Skeletal muscle tissue (tissue), 4 donors: ENCODE results near the gene BPIFB2. TPM values are rescaled to one million over a fixed set of nuclear protein-coding genes. Genes with fewer than 3 reads are reported as not detected.

ENCODE experiments used
- H3K27ac ChIP-seq: one replicate; pipeline ENCODE4 v1.7.0; 2013; ENCODE audit warnings: mild to moderate bottlenecking, low read depth, low read length, inconsistent platforms
- H3K27me3 ChIP-seq, 3 donors: one replicate each; pipeline ENCODE4 v1.7.0; 2013; ENCODE audit warnings: low read length in 3 of 3; ENCODE audit not compliant: control insufficient read depth in 3 of 3, insufficient read depth in 3 of 3
- H3K36me3 ChIP-seq, 3 donors: one replicate each; pipeline ENCODE4 v1.7.0; 2013; ENCODE audit warnings: low read length in 3 of 3; ENCODE audit not compliant: control insufficient read depth in 3 of 3, insufficient read depth in 3 of 3
- H3K4me1 ChIP-seq, 3 donors: one replicate each; pipeline ENCODE4 v1.7.0; 2013; ENCODE audit warnings: low read length in 3 of 3, mild to moderate bottlenecking in 3 of 3; ENCODE audit not compliant: control insufficient read depth in 3 of 3, insufficient read depth in 3 of 3
- H3K4me3 ChIP-seq, 3 donors: one replicate each; pipeline ENCODE4 v1.7.0; 2013; ENCODE audit warnings: low read length in 3 of 3
- H3K9ac ChIP-seq, 3 donors: one replicate each; pipeline ENCODE4 v1.7.0; 2013; ENCODE audit warnings: low read length in 3 of 3, mild to moderate bottlenecking in 3 of 3, moderate library complexity in 2 of 3, low read depth in 1 of 3
- H3K9me3 ChIP-seq, 3 donors: one replicate each; pipeline ENCODE4 v1.7.0; 2013; ENCODE audit warnings: low read length in 3 of 3; ENCODE audit not compliant: control insufficient read depth in 3 of 3
- total RNA-seq: library from RNA; depleted of rRNA; stranded (reverse); fragments of >200 nt; gene quantifications from one replicate; pipeline ENCODE4 v1.2.3, GENCODE V29; 2014
- donor health status: Osteomylitis.

The BPIFB2 gene
- total RNA-seq, 1 donor from 2014 or later, result not detected

GRCh38 chr20:33068251-33068939 lies 60.9 kb downstream of the BPIFB2 start:
- Histone ChIP-seq H3K27me3 (peaks cover 3 to 13% (median 12%) of the 10 kb centered on the region in 3 donors), H3K27ac (no peak overlapping the region), H3K4me3 (no peak overlapping the region), H3K4me1 (no peaks in the 10 kb centered on the region), H3K9ac (no peak overlapping the region), H3K9me3 (no peaks in the 10 kb centered on the region), H3K36me3 (no peaks in the 10 kb centered on the region)

GRCh38 chr20:33069673-33070072 lies 62.2 kb downstream of the BPIFB2 start:
- H3K9me3 ChIP-seq, result no peaks in the 10 kb centered on the region
- H3K4me1 ChIP-seq, result no peaks in the 10 kb centered on the region
- H3K27me3 ChIP-seq, result peaks cover 3 to 20% (median 13%) of the 10 kb centered on the region in 3 donors
- no peak overlapping the region for H3K27ac ChIP-seq
- no peaks in the 10 kb centered on the region for H3K36me3 ChIP-seq
- no peak overlapping the region for H3K9ac ChIP-seq
- no peak overlapping the region for H3K4me3 ChIP-seq

- Histone ChIP-seq H3K4me1 (no peaks in the 10 kb centered on the region), H3K9me3 (no peaks in the 10 kb centered on the region), H3K36me3 (no peaks in the 10 kb centered on the region), H3K9ac (no peak overlapping the region), H3K27me3 (peaks cover 3 to 22% (median 18%) of the 10 kb centered on the region in 3 donors), H3K27ac (no peak overlapping the region), H3K4me3 (no peak overlapping the region)
Observed at GRCh38 chr20:33070111-33071053, 62.9 kb downstream of the BPIFB2 start.

- Histone ChIP-seq H3K4me3 (no peak overlapping the region), H3K27ac (no peak overlapping the region), H3K36me3 (no peaks in the 10 kb centered on the region), H3K9me3 (no peaks in the 10 kb centered on the region), H3K9ac (no peak overlapping the region), H3K4me1 (no peaks in the 10 kb centered on the region), H3K27me3 (peaks cover 3 to 26% (median 22%) of the 10 kb centered on the region in 3 donors)
Observed at GRCh38 chr20:33071198-33071597, 63.7 kb downstream of the BPIFB2 start.

GRCh38 chr20:33072362-33072761 lies 64.9 kb downstream of the BPIFB2 start:
- H3K4me3 ChIP-seq, result no peak overlapping the region
- no peaks in the 10 kb centered on the region for H3K9me3 ChIP-seq
- peaks cover 9 to 36% (median 25%) of the 10 kb centered on the region in 3 donors for H3K27me3 ChIP-seq
- H3K4me1 ChIP-seq, result no peaks in the 10 kb centered on the region
- no peaks in the 10 kb centered on the region for H3K36me3 ChIP-seq
- H3K9ac ChIP-seq, result no peak overlapping the region
- no peak overlapping the region for H3K27ac ChIP-seq

- no peak overlapping the region for H3K4me3 ChIP-seq
- no peaks in the 10 kb centered on the region for H3K9me3 ChIP-seq
- no peak overlapping the region for H3K27ac ChIP-seq
- no peak overlapping the region for H3K9ac ChIP-seq
- no peaks in the 10 kb centered on the region for H3K36me3 ChIP-seq
- H3K4me1 ChIP-seq, result no peaks in the 10 kb centered on the region
- peaks cover 9 to 40% (median 29%) of the 10 kb centered on the region in 3 donors for H3K27me3 ChIP-seq
Observed at GRCh38 chr20:33072813-33073212, 65.3 kb downstream of the BPIFB2 start.

Other genes starting within 250 kb of the BPIFB2 start
- gene DNMT3B, start 245.3 kb upstream of the BPIFB2 start, total RNA-seq, result 2.1 TPM
- gene MAPRE1, start 187.8 kb upstream of the BPIFB2 start, total RNA-seq, result 74.6 TPM
- gene EFCAB8, start 148.8 kb upstream of the BPIFB2 start, total RNA-seq, result not detected
- not detected for gene SUN5, start 3.3 kb upstream of the BPIFB2 start, total RNA-seq
- gene BPIFB6, start 23.9 kb downstream of the BPIFB2 start, total RNA-seq, result not detected
- not detected for gene BPIFB3, start 46.2 kb downstream of the BPIFB2 start, total RNA-seq
- gene BPIFB4, start 71.9 kb downstream of the BPIFB2 start, total RNA-seq, result not detected
- not detected for gene BPIFA2, start 160.5 kb downstream of the BPIFB2 start, total RNA-seq
- gene BPIFA3, start 209.6 kb downstream of the BPIFB2 start, total RNA-seq, result not detected
- not detected for gene BPIFA1, start 228.3 kb downstream of the BPIFB2 start, total RNA-seq